IMR-90 (cell line): Measurements from ENCODE around the gene JMJD6. TPM values are rescaled to one million over a fixed set of nuclear protein-coding genes. Genes with fewer than 3 reads are reported as not detected.

ENCODE experiments used
- ATAC-seq: fragments of 200-7000 bp; cut with Tn5 transposase; 2 replicates; pipeline ENCODE4 v1.9.1; 2020; ENCODE audit warnings: low read depth, mild to moderate bottlenecking, moderate library complexity
- BruUV-seq: library from RNA; stranded (reverse); fragments of 400-500 nt; replicated peaks from 2 replicates; lab custom pipeline; 2021; lab: Mats Ljungman, UMichigan
- CTCF ChIA-PET: fragments of 300-600 bp; formaldehyde crosslinking; extraction: SDS; loops from one replicate; lab custom pipeline; 2021; ENCODE audit warnings: antibody characterized with exemption; lab: Yijun Ruan, JAX
- POLR2A ChIA-PET: fragments of 300-600 bp; sonication (Branson Sonifier 250); formaldehyde crosslinking; loops from one replicate; lab custom pipeline; 2022; ENCODE audit warnings: antibody characterized with exemption; ENCODE audit not compliant: unreplicated experiment; lab: Charles Lee
- DNase-seq: peaks from one replicate; pipeline ENCODE4 v3.0.0; 2013
- H2AFZ ChIP-seq: replicated peaks from 2 replicates; pipeline ENCODE3; 2013; ENCODE audit warnings: low read length, mild to moderate bottlenecking; ENCODE audit not compliant: poor library complexity
- H2AK5ac ChIP-seq: 2 replicates; pipeline ENCODE4 v1.6.1; 2013; ENCODE audit warnings: low read depth, low read length, inconsistent platforms
- H2AK9ac ChIP-seq: replicated peaks from 2 replicates; pipeline ENCODE3; 2013; ENCODE audit warnings: mild to moderate bottlenecking, low read depth, low read length, moderate library complexity; ENCODE audit not compliant: poor library complexity
- H2BK120ac ChIP-seq: 2 replicates; pipeline ENCODE4 v1.6.1; 2013; ENCODE audit warnings: low read depth, low read length, inconsistent platforms
- H2BK15ac ChIP-seq: 3 replicates; pipeline ENCODE4 v1.6.1; 2013; ENCODE audit warnings: low read depth, low read length, inconsistent platforms
- H2BK20ac ChIP-seq: 2 replicates; pipeline ENCODE4 v1.6.1; 2013; ENCODE audit warnings: low read depth, mild to moderate bottlenecking, inconsistent platforms, low read length, moderate library complexity
- H2BK5ac ChIP-seq: 2 replicates; pipeline ENCODE4 v1.6.1; 2013; ENCODE audit warnings: mild to moderate bottlenecking, low read depth, low read length, inconsistent platforms; ENCODE audit not compliant: poor library complexity, severe bottlenecking
- H3K14ac ChIP-seq: replicated peaks from 2 replicates; pipeline ENCODE4 v1.6.1; 2013; ENCODE audit warnings: low read depth, low read length, inconsistent platforms
- H3K18ac ChIP-seq: 2 replicates; pipeline ENCODE4 v1.6.1; 2013; ENCODE audit warnings: low read depth, low read length, control low read depth
- H3K23ac ChIP-seq: 2 replicates; pipeline ENCODE4 v1.6.1; 2013; ENCODE audit warnings: low read depth, low read length, inconsistent platforms
- H3K27ac ChIP-seq: 2 replicates; pipeline ENCODE4 v1.5.1; 2013; ENCODE audit warnings: mild to moderate bottlenecking, control low read depth, low read length; ENCODE audit not compliant: insufficient read depth
- H3K27me3 ChIP-seq: 2 replicates; pipeline ENCODE4 v1.6.1; 2013; ENCODE audit warnings: low read length; ENCODE audit not compliant: control insufficient read depth, insufficient read depth
- H3K36me3 ChIP-seq: 2 replicates; pipeline ENCODE4 v1.6.1; 2013; ENCODE audit warnings: low read length, mixed read lengths; ENCODE audit not compliant: control insufficient read depth, insufficient read depth
- H3K4ac ChIP-seq: 2 replicates; pipeline ENCODE4 v1.6.1; 2013; ENCODE audit warnings: low read depth, low read length, inconsistent platforms
- H3K4me1 ChIP-seq: 2 replicates; pipeline ENCODE4 v1.6.1; 2013; ENCODE audit warnings: low read length, mixed read lengths; ENCODE audit not compliant: control insufficient read depth, insufficient read depth
- H3K4me2 ChIP-seq: 2 replicates; pipeline ENCODE4 v1.6.1; 2013; ENCODE audit warnings: low read depth, mild to moderate bottlenecking, control low read depth, low read length, moderate library complexity
- H3K4me3 ChIP-seq: 2 replicates; pipeline ENCODE4 v1.5.1; 2013; ENCODE audit warnings: low read depth, mild to moderate bottlenecking, control low read depth, low read length, moderate library complexity; ENCODE audit not compliant: insufficient read depth
- H3K56ac ChIP-seq: 2 replicates; pipeline ENCODE4 v1.6.1; 2013; ENCODE audit warnings: low read length, inconsistent platforms; ENCODE audit not compliant: insufficient read depth; ENCODE audit errors: extremely low read depth
- H3K79me1 ChIP-seq, 2 experiments: 2 replicates each; pipeline ENCODE4 v1.6.1; 2013; ENCODE audit warnings: low read length in 2 of 2, inconsistent platforms in 1 of 2, low read depth in 1 of 2
- H3K9ac ChIP-seq: 2 replicates; pipeline ENCODE4 v1.6.1; 2013; ENCODE audit warnings: low read depth, low read length, control low read depth
- H3K9me1 ChIP-seq: 2 replicates; pipeline ENCODE4 v1.6.1; 2013; ENCODE audit warnings: low read length, inconsistent platforms; ENCODE audit not compliant: insufficient read depth
- H3K9me3 ChIP-seq: 2 replicates; pipeline ENCODE4 v1.6.1; 2013; ENCODE audit warnings: low read length; ENCODE audit not compliant: control insufficient read depth, insufficient read depth
- H4K20me1 ChIP-seq: 2 replicates; pipeline ENCODE4 v1.6.1; 2013; ENCODE audit warnings: low read length, inconsistent platforms; ENCODE audit not compliant: insufficient read depth
- H4K5ac ChIP-seq: 2 replicates; pipeline ENCODE4 v1.6.1; 2013; ENCODE audit warnings: mild to moderate bottlenecking, low read depth, low read length, control low read depth
- H4K8ac ChIP-seq, 2 experiments: 2 replicates each; pipeline ENCODE4 v1.6.1; 2013; ENCODE audit warnings: low read depth in 2 of 2, low read length in 2 of 2, control low read depth in 1 of 2, inconsistent platforms in 1 of 2
- H4K91ac ChIP-seq: 2 replicates; pipeline ENCODE4 v1.6.1; 2013; ENCODE audit warnings: low read depth, low read length, inconsistent platforms; ENCODE audit not compliant: insufficient read depth
- BHLHE40 ChIP-seq: fragments of 150-350 bp; IDR thresholded peaks from 2 replicates; pipeline ENCODE4 v1.6.1; 2016; ENCODE audit warnings: mild to moderate bottlenecking, low read depth, low read length
- MAFK ChIP-seq: IDR thresholded peaks from 2 replicates; pipeline ENCODE4 v1.6.1; 2012; ENCODE audit warnings: low read depth, low read length, improper control_type of control experiment
- MAZ ChIP-seq: IDR thresholded peaks from 2 replicates; pipeline ENCODE4 v1.6.1; 2012; ENCODE audit warnings: low read depth, mild to moderate bottlenecking, low read length, improper control_type of control experiment, moderate library complexity, borderline replicate concordance
- POLR2A ChIP-seq: IDR thresholded peaks from 2 replicates; pipeline ENCODE4 v1.6.1; 2012; ENCODE audit warnings: mild to moderate bottlenecking, low read depth, low read length
- RFX5 ChIP-seq: IDR thresholded peaks from 2 replicates; pipeline ENCODE4 v1.8.0; 2012; ENCODE audit warnings: low read depth, mild to moderate bottlenecking, low read length, moderate library complexity
- SMC3 ChIP-seq: fragments of 150-350 bp; IDR thresholded peaks from 2 replicates; pipeline ENCODE4 v1.6.1; 2016; ENCODE audit warnings: low read depth, mild to moderate bottlenecking, antibody characterized with exemption, low read length, moderate library complexity
- WGBS, 2 experiments: methylation state at CpG; one replicate each; pipeline versions ENCODE4 v1.1.5 to v1.1.7; 2013; ENCODE audit warnings: missing lambda C conversion rate in 2 of 2; ENCODE audit not compliant: insufficient read length in 1 of 2; ENCODE audit errors: extremely low coverage in 2 of 2; 5-methylcytosine and 5-hydroxymethylcytosine counted together
- dilution Hi-C: fragments of 300-500 bp; cut with HindIII; formaldehyde crosslinking; loops from one replicate; pipeline ENCODE4 v1.14.3; 2018; ENCODE audit warnings: low sequenced_read_pairs; ENCODE audit not compliant: unreplicated experiment
- in situ Hi-C: fragments of 300-500 bp; cut with MboI; formaldehyde crosslinking; loops from 3 replicates; pipeline ENCODE4 v1.14.3; 2019; ENCODE audit warnings: low sequenced_read_pairs, inconsistent platforms, mixed read lengths
- intact Hi-C: fragments of 100-400 bp; cut with micrococcal nuclease; formaldehyde crosslinking; loops from 2 replicates; pipeline ENCODE4 v1.10.0; 2022
- polyA plus RNA-seq, 3 experiments: library from polyadenylated mRNA; depleted of rRNA; stranded (reverse); fragments of >200 nt; gene quantifications; 2 replicates each; pipeline ENCODE4 v1.2.3, GENCODE V29; 2012; ENCODE audit warnings: low replicate concordance in 1 of 3
- total RNA-seq: library from RNA; depleted of rRNA; stranded (reverse); fragments of >200 nt; gene quantifications from 2 replicates; pipeline ENCODE4 v1.2.3, GENCODE V29; 2012

JMJD6 gene
- total and polyA plus RNA-seq, 2 of the 4 experiments (the other 2 are of a cell fraction) = 24.4 to 33.7 TPM

DNA sequence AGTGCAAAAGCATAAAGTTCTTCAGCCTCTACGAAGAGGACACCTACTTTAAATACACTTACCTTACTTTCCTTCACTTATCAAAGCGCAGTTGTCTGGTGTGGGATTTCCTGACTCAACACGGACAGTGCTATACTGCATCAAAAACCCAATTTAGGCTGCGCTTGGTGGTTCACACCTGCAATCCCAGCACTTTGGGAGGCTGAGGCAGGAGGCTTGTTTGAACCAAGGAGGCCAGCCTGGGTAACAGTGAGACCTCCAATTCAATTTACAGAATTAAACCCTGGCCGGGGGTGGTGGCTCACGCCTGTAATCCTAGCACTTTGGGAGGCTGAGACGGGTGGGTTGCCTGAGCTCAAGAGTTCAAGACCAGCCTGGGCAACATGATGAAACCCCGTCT is 4.1 kb downstream of the JMJD6 start:
- H2BK15ac ChIP-seq = no peak overlapping the region
- no peak overlapping the region for H2BK120ac ChIP-seq
- H3K9ac ChIP-seq = no peak overlapping the region
- dilution Hi-C loops = no loop called here
- no peak overlapping the region for H4K91ac ChIP-seq
- no peak overlapping the region for H3K14ac ChIP-seq
- H3K9me1 ChIP-seq = no peaks in the 10 kb centered on the region; the same call in 1 of the 2 replicates
- intact Hi-C loops = no loop called here
- BruUV-seq = no TSS peak
- no peak overlapping the region for H3K56ac ChIP-seq
- H3K79me1 ChIP-seq = peaks cover 37 to 74% of the 10 kb centered on the region in 2 experiments
- no peak overlapping the region for H3K23ac ChIP-seq
- ChIA-PET CTCF (no interaction called here), POLR2A (no interaction called here)
- no peak overlapping the region for H2BK20ac ChIP-seq
- no peak overlapping the region for H3K4me3 ChIP-seq
- no peak overlapping the region for H2BK5ac ChIP-seq
- H3K9me3 ChIP-seq = no peaks in the 10 kb centered on the region
- H4K5ac ChIP-seq = no peak overlapping the region
- H3K27me3 ChIP-seq = no peaks in the 10 kb centered on the region
- in situ Hi-C loops = no loop called here
- H2AK9ac ChIP-seq = no peak overlapping the region
- H3K27ac ChIP-seq = no peak overlapping the region
- peaks cover 35% of the 10 kb centered on the region for H4K20me1 ChIP-seq
- 100% methylated on average over 1 of the region's 8 CpGs; no CpG with 5 or more reads in 1 of the 2 experiments for WGBS, 2 experiments
- H3K4ac ChIP-seq = no peak overlapping the region
- no peak overlapping the region for H2AFZ ChIP-seq
- H3K36me3 ChIP-seq = peaks cover 55% of the 10 kb centered on the region
- ATAC-seq (no peak), DNase-seq (no peak)
- TF ChIP-seq RFX5 (no peak), SMC3 (no peak), MAFK (no peak), POLR2A (no peak), MAZ (no peak), BHLHE40 (no peak)
- H3K18ac ChIP-seq = no peak overlapping the region
- H3K4me1 ChIP-seq = peaks cover 3% of the 10 kb centered on the region; the same call in 1 of the 2 replicates
- H4K8ac ChIP-seq = no peak overlapping the region
- H2AK5ac ChIP-seq = no peak overlapping the region
- H3K4me2 ChIP-seq = no peak overlapping the region
